ENCODE data around the gene LUZP1.

The LUZP1 gene

GRCh38 chr1:23150742-23151141, 17.9 kb downstream of the LUZP1 start:
- Histone ChIP-seq H3K36me3 (ENCODE audit: control insufficient read depth, insufficient read depth, low read length) (no peaks in the 10 kb centered on the region; the same call in 1 of the 2 replicates), H3K4me3 (ENCODE audit: low read depth, low read length) (no peak overlapping the region), H3K4me1 (ENCODE audit: control insufficient read depth, insufficient read depth, low read length) (peaks cover 4% of the 10 kb centered on the region; the same call in 1 of the 2 replicates), H3K9me3 (ENCODE audit: control insufficient read depth, insufficient read depth, low read depth, low read length) (no peaks in the 10 kb centered on the region), H3K9ac (ENCODE audit: low read length) (no peak overlapping the region), H3K27ac (ENCODE audit: low read depth, low read length) (no peak overlapping the region), H3K27me3 (ENCODE audit: control insufficient read depth, insufficient read depth, low read length) (no peaks in the 10 kb centered on the region)

GRCh38 chr1:23150125-23150524, 18.5 kb downstream of the LUZP1 start:
- Histone ChIP-seq H3K27ac (ENCODE audit: low read depth, low read length) (no peak overlapping the region), H3K4me1 (ENCODE audit: control insufficient read depth, insufficient read depth, low read length) (peaks cover 4% of the 10 kb centered on the region; the same call in 1 of the 2 replicates), H3K27me3 (ENCODE audit: control insufficient read depth, insufficient read depth, low read length) (no peaks in the 10 kb centered on the region), H3K4me3 (ENCODE audit: low read depth, low read length) (no peak overlapping the region), H3K9me3 (ENCODE audit: control insufficient read depth, insufficient read depth, low read depth, low read length) (no peaks in the 10 kb centered on the region), H3K36me3 (ENCODE audit: control insufficient read depth, insufficient read depth, low read length) (no peaks in the 10 kb centered on the region; the same call in 1 of the 2 replicates), H3K9ac (ENCODE audit: low read length) (no peak overlapping the region)

GRCh38 chr1:23149114-23149513, 19.5 kb downstream of the LUZP1 start:
- Histone ChIP-seq H3K27me3 (ENCODE audit: control insufficient read depth, insufficient read depth, low read length) (no peaks in the 10 kb centered on the region), H3K27ac (ENCODE audit: low read depth, low read length) (no peak overlapping the region), H3K9ac (ENCODE audit: low read length) (no peak overlapping the region), H3K4me3 (ENCODE audit: low read depth, low read length) (no peak overlapping the region), H3K9me3 (ENCODE audit: control insufficient read depth, insufficient read depth, low read depth, low read length) (no peaks in the 10 kb centered on the region), H3K36me3 (ENCODE audit: control insufficient read depth, insufficient read depth, low read length) (no peaks in the 10 kb centered on the region; the same call in 1 of the 2 replicates), H3K4me1 (ENCODE audit: control insufficient read depth, insufficient read depth, low read length) (peaks cover 4% of the 10 kb centered on the region; the same call in 1 of the 2 replicates)

GRCh38 chr1:23148084-23148483, 20.6 kb downstream of the LUZP1 start:
- Histone ChIP-seq H3K27me3 (ENCODE audit: control insufficient read depth, insufficient read depth, low read length) (no peaks in the 10 kb centered on the region), H3K9me3 (ENCODE audit: control insufficient read depth, insufficient read depth, low read depth, low read length) (no peaks in the 10 kb centered on the region), H3K4me1 (ENCODE audit: control insufficient read depth, insufficient read depth, low read length) (peaks cover 2% of the 10 kb centered on the region; the same call in 1 of the 2 replicates), H3K4me3 (ENCODE audit: low read depth, low read length) (no peak overlapping the region), H3K36me3 (ENCODE audit: control insufficient read depth, insufficient read depth, low read length) (no peaks in the 10 kb centered on the region; the same call in 1 of the 2 replicates), H3K27ac (ENCODE audit: low read depth, low read length) (no peak overlapping the region), H3K9ac (ENCODE audit: low read length) (no peak overlapping the region)

GRCh38 chr1:23140940-23141596, 27.6 kb downstream of the LUZP1 start:
- H3K9ac ChIP-seq (ENCODE audit: low read length), result no peak overlapping the region
- no peaks in the 10 kb centered on the region for H3K4me1 ChIP-seq (ENCODE audit: control insufficient read depth, insufficient read depth, low read length)
- no peaks in the 10 kb centered on the region for H3K27me3 ChIP-seq (ENCODE audit: control insufficient read depth, insufficient read depth, low read length)
- 0 out of 2 replicates have a peak, but pooled peaks cover 4% of the 10 kb centered on the region for H3K36me3 ChIP-seq (ENCODE audit: control insufficient read depth, insufficient read depth, low read length)
- H3K4me3 ChIP-seq (ENCODE audit: low read depth, low read length), result no peak overlapping the region
- no peaks in the 10 kb centered on the region for H3K9me3 ChIP-seq (ENCODE audit: control insufficient read depth, insufficient read depth, low read depth, low read length)
- H3K27ac ChIP-seq (ENCODE audit: low read depth, low read length), result no peak overlapping the region

- Histone ChIP-seq H3K9ac (ENCODE audit: low read length) (no peak overlapping the region), H3K36me3 (ENCODE audit: control insufficient read depth, insufficient read depth, low read length) (no peaks in the 10 kb centered on the region), H3K27ac (ENCODE audit: low read depth, low read length) (no peak overlapping the region), H3K4me1 (ENCODE audit: control insufficient read depth, insufficient read depth, low read length) (peaks cover 7% of the 10 kb centered on the region; the same call in 1 of the 2 replicates), H3K4me3 (ENCODE audit: low read depth, low read length) (no peak overlapping the region), H3K27me3 (ENCODE audit: control insufficient read depth, insufficient read depth, low read length) (no peaks in the 10 kb centered on the region), H3K9me3 (ENCODE audit: control insufficient read depth, insufficient read depth, low read depth, low read length) (no peaks in the 10 kb centered on the region)
Measured at GRCh38 chr1:23135268-23135667, 33.4 kb downstream of the LUZP1 start.

GRCh38 chr1:23134055-23134454, 34.6 kb downstream of the LUZP1 start:
- H3K4me1 ChIP-seq (ENCODE audit: control insufficient read depth, insufficient read depth, low read length), result peaks cover 7% of the 10 kb centered on the region; the same call in 1 of the 2 replicates
- H3K27ac ChIP-seq (ENCODE audit: low read depth, low read length), result no peak overlapping the region
- no peaks in the 10 kb centered on the region for H3K9me3 ChIP-seq (ENCODE audit: control insufficient read depth, insufficient read depth, low read depth, low read length)

GRCh38 chr1:23133587-23133986, 35.1 kb downstream of the LUZP1 start:
- Histone ChIP-seq H3K27me3 (ENCODE audit: control insufficient read depth, insufficient read depth, low read length) (no peaks in the 10 kb centered on the region), H3K9ac (ENCODE audit: low read length) (no peak overlapping the region), H3K9me3 (ENCODE audit: control insufficient read depth, insufficient read depth, low read depth, low read length) (no peaks in the 10 kb centered on the region), H3K4me3 (ENCODE audit: low read depth, low read length) (no peak overlapping the region), H3K4me1 (ENCODE audit: control insufficient read depth, insufficient read depth, low read length) (peaks cover 7% of the 10 kb centered on the region; the same call in 1 of the 2 replicates), H3K27ac (ENCODE audit: low read depth, low read length) (no peak overlapping the region), H3K36me3 (ENCODE audit: control insufficient read depth, insufficient read depth, low read length) (no peaks in the 10 kb centered on the region)

More at GRCh38 chr1:23134055-23134454, 34.6 kb downstream of the LUZP1 start:
- Histone ChIP-seq H3K9ac (ENCODE audit: low read length) (no peak overlapping the region), H3K36me3 (ENCODE audit: control insufficient read depth, insufficient read depth, low read length) (no peaks in the 10 kb centered on the region), H3K4me3 (ENCODE audit: low read depth, low read length) (no peak overlapping the region), H3K27me3 (ENCODE audit: control insufficient read depth, insufficient read depth, low read length) (no peaks in the 10 kb centered on the region)

- Histone ChIP-seq H3K27ac (ENCODE audit: low read depth, low read length) (no peak overlapping the region), H3K36me3 (ENCODE audit: control insufficient read depth, insufficient read depth, low read length) (no peaks in the 10 kb centered on the region), H3K27me3 (ENCODE audit: control insufficient read depth, insufficient read depth, low read length) (no peaks in the 10 kb centered on the region), H3K4me1 (ENCODE audit: control insufficient read depth, insufficient read depth, low read length) (peaks cover 7% of the 10 kb centered on the region; the same call in 1 of the 2 replicates), H3K4me3 (ENCODE audit: low read depth, low read length) (no peak overlapping the region), H3K9ac (ENCODE audit: low read length) (no peak overlapping the region), H3K9me3 (ENCODE audit: control insufficient read depth, insufficient read depth, low read depth, low read length) (no peaks in the 10 kb centered on the region)
Measured at GRCh38 chr1:23132033-23132432, 36.6 kb downstream of the LUZP1 start.

- Histone ChIP-seq H3K36me3 (ENCODE audit: control insufficient read depth, insufficient read depth, low read length) (no peaks in the 10 kb centered on the region), H3K27me3 (ENCODE audit: control insufficient read depth, insufficient read depth, low read length) (no peaks in the 10 kb centered on the region), H3K4me3 (ENCODE audit: low read depth, low read length) (no peak overlapping the region), H3K27ac (ENCODE audit: low read depth, low read length) (no peak overlapping the region), H3K9ac (ENCODE audit: low read length) (no peak overlapping the region), H3K9me3 (ENCODE audit: control insufficient read depth, insufficient read depth, low read depth, low read length) (no peaks in the 10 kb centered on the region), H3K4me1 (ENCODE audit: control insufficient read depth, insufficient read depth, low read length) (peaks cover 6% of the 10 kb centered on the region; the same call in 1 of the 2 replicates)
Measured at GRCh38 chr1:23129846-23130245, 38.8 kb downstream of the LUZP1 start.

- H3K27ac ChIP-seq (ENCODE audit: low read depth, low read length), result no peak overlapping the region
- no peaks in the 10 kb centered on the region for H3K36me3 ChIP-seq (ENCODE audit: control insufficient read depth, insufficient read depth, low read length)
- H3K4me3 ChIP-seq (ENCODE audit: low read depth, low read length), result no peak overlapping the region
- H3K4me1 ChIP-seq (ENCODE audit: control insufficient read depth, insufficient read depth, low read length), result peaks cover 14% of the 10 kb centered on the region
- H3K9me3 ChIP-seq (ENCODE audit: control insufficient read depth, insufficient read depth, low read depth, low read length), result no peaks in the 10 kb centered on the region
- no peak overlapping the region for H3K9ac ChIP-seq (ENCODE audit: low read length)
- no peaks in the 10 kb centered on the region for H3K27me3 ChIP-seq (ENCODE audit: control insufficient read depth, insufficient read depth, low read length)
Measured at GRCh38 chr1:23126801-23127200, 41.9 kb downstream of the LUZP1 start.

All from HUES6 (cell line).